IMR-90 (cell line): Measurements from ENCODE around the gene KPNA5. TPM values are rescaled to one million over a fixed set of nuclear protein-coding genes. Genes with fewer than 3 reads are reported as not detected.

ENCODE experiments used
- ATAC-seq: fragments of 200-7000 bp; cut with Tn5 transposase; 2 replicates; pipeline ENCODE4 v1.9.1; 2020; ENCODE audit warnings: low read depth, mild to moderate bottlenecking, moderate library complexity
- BruUV-seq: library from RNA; stranded (reverse); fragments of 400-500 nt; replicated peaks from 2 replicates; lab custom pipeline; 2021; lab: Mats Ljungman, UMichigan
- CTCF ChIA-PET: fragments of 300-600 bp; formaldehyde crosslinking; extraction: SDS; loops from one replicate; lab custom pipeline; 2021; ENCODE audit warnings: antibody characterized with exemption; lab: Yijun Ruan, JAX
- POLR2A ChIA-PET: fragments of 300-600 bp; sonication (Branson Sonifier 250); formaldehyde crosslinking; loops from one replicate; lab custom pipeline; 2022; ENCODE audit warnings: antibody characterized with exemption; ENCODE audit not compliant: unreplicated experiment; lab: Charles Lee
- DNase-seq: peaks from one replicate; pipeline ENCODE4 v3.0.0; 2013
- H2AFZ ChIP-seq: replicated peaks from 2 replicates; pipeline ENCODE3; 2013; ENCODE audit warnings: low read length, mild to moderate bottlenecking; ENCODE audit not compliant: poor library complexity
- H2AK5ac ChIP-seq: 2 replicates; pipeline ENCODE4 v1.6.1; 2013; ENCODE audit warnings: low read depth, low read length, inconsistent platforms
- H2AK9ac ChIP-seq: replicated peaks from 2 replicates; pipeline ENCODE3; 2013; ENCODE audit warnings: mild to moderate bottlenecking, low read depth, low read length, moderate library complexity; ENCODE audit not compliant: poor library complexity
- H2BK120ac ChIP-seq: 2 replicates; pipeline ENCODE4 v1.6.1; 2013; ENCODE audit warnings: low read depth, low read length, inconsistent platforms
- H2BK15ac ChIP-seq: 3 replicates; pipeline ENCODE4 v1.6.1; 2013; ENCODE audit warnings: low read depth, low read length, inconsistent platforms
- H2BK20ac ChIP-seq: 2 replicates; pipeline ENCODE4 v1.6.1; 2013; ENCODE audit warnings: low read depth, mild to moderate bottlenecking, inconsistent platforms, low read length, moderate library complexity
- H2BK5ac ChIP-seq: 2 replicates; pipeline ENCODE4 v1.6.1; 2013; ENCODE audit warnings: mild to moderate bottlenecking, low read depth, low read length, inconsistent platforms; ENCODE audit not compliant: poor library complexity, severe bottlenecking
- H3K14ac ChIP-seq: replicated peaks from 2 replicates; pipeline ENCODE4 v1.6.1; 2013; ENCODE audit warnings: low read depth, low read length, inconsistent platforms
- H3K18ac ChIP-seq: 2 replicates; pipeline ENCODE4 v1.6.1; 2013; ENCODE audit warnings: low read depth, low read length, control low read depth
- H3K23ac ChIP-seq: 2 replicates; pipeline ENCODE4 v1.6.1; 2013; ENCODE audit warnings: low read depth, low read length, inconsistent platforms
- H3K27ac ChIP-seq: 2 replicates; pipeline ENCODE4 v1.5.1; 2013; ENCODE audit warnings: mild to moderate bottlenecking, control low read depth, low read length; ENCODE audit not compliant: insufficient read depth
- H3K27me3 ChIP-seq: 2 replicates; pipeline ENCODE4 v1.6.1; 2013; ENCODE audit warnings: low read length; ENCODE audit not compliant: control insufficient read depth, insufficient read depth
- H3K36me3 ChIP-seq: 2 replicates; pipeline ENCODE4 v1.6.1; 2013; ENCODE audit warnings: low read length, mixed read lengths; ENCODE audit not compliant: control insufficient read depth, insufficient read depth
- H3K4ac ChIP-seq: 2 replicates; pipeline ENCODE4 v1.6.1; 2013; ENCODE audit warnings: low read depth, low read length, inconsistent platforms
- H3K4me1 ChIP-seq: 2 replicates; pipeline ENCODE4 v1.6.1; 2013; ENCODE audit warnings: low read length, mixed read lengths; ENCODE audit not compliant: control insufficient read depth, insufficient read depth
- H3K4me2 ChIP-seq: 2 replicates; pipeline ENCODE4 v1.6.1; 2013; ENCODE audit warnings: low read depth, mild to moderate bottlenecking, control low read depth, low read length, moderate library complexity
- H3K4me3 ChIP-seq: 2 replicates; pipeline ENCODE4 v1.5.1; 2013; ENCODE audit warnings: low read depth, mild to moderate bottlenecking, control low read depth, low read length, moderate library complexity; ENCODE audit not compliant: insufficient read depth
- H3K56ac ChIP-seq: 2 replicates; pipeline ENCODE4 v1.6.1; 2013; ENCODE audit warnings: low read length, inconsistent platforms; ENCODE audit not compliant: insufficient read depth; ENCODE audit errors: extremely low read depth
- H3K79me1 ChIP-seq, 2 experiments: 2 replicates each; pipeline ENCODE4 v1.6.1; 2013; ENCODE audit warnings: low read length in 2 of 2, inconsistent platforms in 1 of 2, low read depth in 1 of 2
- H3K9ac ChIP-seq: 2 replicates; pipeline ENCODE4 v1.6.1; 2013; ENCODE audit warnings: low read depth, low read length, control low read depth
- H3K9me1 ChIP-seq: 2 replicates; pipeline ENCODE4 v1.6.1; 2013; ENCODE audit warnings: low read length, inconsistent platforms; ENCODE audit not compliant: insufficient read depth
- H3K9me3 ChIP-seq: 2 replicates; pipeline ENCODE4 v1.6.1; 2013; ENCODE audit warnings: low read length; ENCODE audit not compliant: control insufficient read depth, insufficient read depth
- H4K20me1 ChIP-seq: 2 replicates; pipeline ENCODE4 v1.6.1; 2013; ENCODE audit warnings: low read length, inconsistent platforms; ENCODE audit not compliant: insufficient read depth
- H4K5ac ChIP-seq: 2 replicates; pipeline ENCODE4 v1.6.1; 2013; ENCODE audit warnings: mild to moderate bottlenecking, low read depth, low read length, control low read depth
- H4K8ac ChIP-seq, 2 experiments: 2 replicates each; pipeline ENCODE4 v1.6.1; 2013; ENCODE audit warnings: low read depth in 2 of 2, low read length in 2 of 2, control low read depth in 1 of 2, inconsistent platforms in 1 of 2
- H4K91ac ChIP-seq: 2 replicates; pipeline ENCODE4 v1.6.1; 2013; ENCODE audit warnings: low read depth, low read length, inconsistent platforms; ENCODE audit not compliant: insufficient read depth
- CEBPB ChIP-seq: IDR thresholded peaks from 2 replicates; pipeline ENCODE4 v1.6.1; 2012; ENCODE audit warnings: low read depth, low read length, improper control_type of control experiment
- CHD1 ChIP-seq: IDR thresholded peaks from 2 replicates; pipeline ENCODE4 v1.6.1; 2012; ENCODE audit warnings: low read depth, low read length, improper control_type of control experiment
- FOS ChIP-seq: fragments of 150-350 bp; IDR thresholded peaks from 2 replicates; pipeline ENCODE4 v1.6.1; 2016; ENCODE audit warnings: low read depth, low read length
- MAZ ChIP-seq: IDR thresholded peaks from 2 replicates; pipeline ENCODE4 v1.6.1; 2012; ENCODE audit warnings: low read depth, mild to moderate bottlenecking, low read length, improper control_type of control experiment, moderate library complexity, borderline replicate concordance
- MXI1 ChIP-seq: IDR thresholded peaks from 2 replicates; pipeline ENCODE4 v1.6.1; 2012; ENCODE audit warnings: low read depth, mild to moderate bottlenecking, low read length, moderate library complexity, borderline replicate concordance
- NFE2L2 ChIP-seq: fragments of 150-350 bp; IDR thresholded peaks from 2 replicates; pipeline ENCODE4 v1.6.1; 2016; ENCODE audit warnings: low read depth, mild to moderate bottlenecking, low read length
- RAD21 ChIP-seq: IDR thresholded peaks from 2 replicates; pipeline ENCODE4 v1.6.1; 2012; ENCODE audit warnings: low read length, improper control_type of control experiment
- RFX5 ChIP-seq: IDR thresholded peaks from 2 replicates; pipeline ENCODE4 v1.8.0; 2012; ENCODE audit warnings: low read depth, mild to moderate bottlenecking, low read length, moderate library complexity
- SMC3 ChIP-seq: fragments of 150-350 bp; IDR thresholded peaks from 2 replicates; pipeline ENCODE4 v1.6.1; 2016; ENCODE audit warnings: low read depth, mild to moderate bottlenecking, antibody characterized with exemption, low read length, moderate library complexity
- WGBS, 2 experiments: methylation state at CpG; one replicate each; pipeline versions ENCODE4 v1.1.5 to v1.1.7; 2013; ENCODE audit warnings: missing lambda C conversion rate in 2 of 2; ENCODE audit not compliant: insufficient read length in 1 of 2; ENCODE audit errors: extremely low coverage in 2 of 2; 5-methylcytosine and 5-hydroxymethylcytosine counted together
- dilution Hi-C: fragments of 300-500 bp; cut with HindIII; formaldehyde crosslinking; loops from one replicate; pipeline ENCODE4 v1.14.3; 2018; ENCODE audit warnings: low sequenced_read_pairs; ENCODE audit not compliant: unreplicated experiment
- in situ Hi-C: fragments of 300-500 bp; cut with MboI; formaldehyde crosslinking; loops from 3 replicates; pipeline ENCODE4 v1.14.3; 2019; ENCODE audit warnings: low sequenced_read_pairs, inconsistent platforms, mixed read lengths
- intact Hi-C: fragments of 100-400 bp; cut with micrococcal nuclease; formaldehyde crosslinking; loops from 2 replicates; pipeline ENCODE4 v1.10.0; 2022
- polyA plus RNA-seq, 3 experiments: library from polyadenylated mRNA; depleted of rRNA; stranded (reverse); fragments of >200 nt; gene quantifications; 2 replicates each; pipeline ENCODE4 v1.2.3, GENCODE V29; 2012; ENCODE audit warnings: low replicate concordance in 1 of 3
- total RNA-seq: library from RNA; depleted of rRNA; stranded (reverse); fragments of >200 nt; gene quantifications from 2 replicates; pipeline ENCODE4 v1.2.3, GENCODE V29; 2012
- TF ChIP-seq, protein P1 (sequence below): conservative IDR thresholded peaks from 2 replicates; pipeline ENCODE4 v1.5.1; 2012; ENCODE audit warnings: mild to moderate bottlenecking, low read depth, low read length, improper control_type of control experiment

KPNA5 gene
- total and polyA plus RNA-seq, 2 of the 4 experiments (the other 2 are of a cell fraction): 2.2 to 5.9 TPM

DNA sequence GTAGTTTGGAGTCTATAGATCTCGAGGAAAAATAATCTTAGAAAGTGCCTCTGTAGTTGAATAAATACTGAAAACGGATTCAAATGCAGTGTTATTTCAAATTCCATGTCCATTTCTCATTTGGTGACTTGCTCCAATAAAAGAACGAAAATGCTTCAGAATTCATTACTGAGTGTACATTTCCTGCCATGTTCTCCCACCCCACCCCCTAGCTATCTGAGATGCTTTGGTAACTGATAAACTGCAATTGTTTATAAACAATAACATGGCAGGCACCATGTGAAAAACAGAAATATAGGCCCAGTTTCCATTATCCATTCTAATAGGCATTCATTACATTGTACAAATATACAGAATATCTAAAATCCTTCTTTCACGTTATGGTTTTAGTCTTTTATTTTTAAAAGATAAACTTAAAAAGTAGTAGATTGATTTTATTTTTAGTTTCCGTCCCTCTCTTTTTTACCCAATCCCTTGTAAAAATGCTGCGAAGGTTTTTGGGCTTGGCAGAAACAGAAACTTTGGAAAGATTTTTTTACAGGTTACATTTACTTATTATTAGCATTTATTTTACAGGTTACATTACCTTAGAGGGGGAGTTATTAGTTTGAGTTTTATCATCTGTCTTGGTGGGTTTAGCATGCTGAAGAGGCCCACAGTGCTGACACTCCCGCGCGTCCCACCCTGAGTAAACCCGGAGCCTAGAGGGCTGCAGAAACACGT lies 83.1 kb downstream of the KPNA5 start:
- Histone ChIP-seq H2AK5ac (no peak overlapping the region), H2BK120ac (no peak overlapping the region), H3K18ac (no peak overlapping the region), H4K8ac (peak overlapping the region in 1 of 2 experiments; percentile 70; a peak in 2 of 4 replicates), H2BK5ac (no peak overlapping the region), H2AK9ac (no peak overlapping the region), H3K27me3 (peaks cover 12% of the 10 kb centered on the region), H3K9ac (no peak overlapping the region), H3K4me3 (peak overlapping the region; percentile 47), H3K23ac (no peak overlapping the region), H3K56ac (no peak overlapping the region), H4K91ac (no peak overlapping the region), H3K4me1 (no peaks in the 10 kb centered on the region), H4K20me1 (no peaks in the 10 kb centered on the region), H3K27ac (no peak overlapping the region), H3K9me1 (no peaks in the 10 kb centered on the region), H3K79me1 (no peaks in the 10 kb centered on the region), H3K36me3 (no peaks in the 10 kb centered on the region), H3K4ac (no peak overlapping the region), H3K14ac (no peak overlapping the region), H2BK15ac (no peak overlapping the region), H2AFZ (peak overlapping the region; percentile 94), H2BK20ac (no peak overlapping the region), H3K4me2 (peak overlapping the region; percentile 88; the same call in 1 of the 2 replicates), H4K5ac (no peak overlapping the region), H3K9me3 (no peaks in the 10 kb centered on the region)
- dilution Hi-C loops: no loop called here
- ATAC-seq (peak; percentile 44), DNase-seq (peak; percentile 38)
- intact Hi-C loops: no loop called here
- ChIA-PET POLR2A (no interaction called here), CTCF (no interaction called here)
- WGBS, 2 experiments: no CpG with 5 or more reads among the region's 11 CpGs
- in situ Hi-C loops: no loop called here
- TF ChIP-seq CEBPB (no peak), MXI1 (no peak), CHD1 (no peak), RFX5 (no peak), FOS (no peak), NFE2L2 (no peak), MAZ (no peak), SMC3 (no peak), RAD21 (no peak)
- TF ChIP-seq, protein P1, sequence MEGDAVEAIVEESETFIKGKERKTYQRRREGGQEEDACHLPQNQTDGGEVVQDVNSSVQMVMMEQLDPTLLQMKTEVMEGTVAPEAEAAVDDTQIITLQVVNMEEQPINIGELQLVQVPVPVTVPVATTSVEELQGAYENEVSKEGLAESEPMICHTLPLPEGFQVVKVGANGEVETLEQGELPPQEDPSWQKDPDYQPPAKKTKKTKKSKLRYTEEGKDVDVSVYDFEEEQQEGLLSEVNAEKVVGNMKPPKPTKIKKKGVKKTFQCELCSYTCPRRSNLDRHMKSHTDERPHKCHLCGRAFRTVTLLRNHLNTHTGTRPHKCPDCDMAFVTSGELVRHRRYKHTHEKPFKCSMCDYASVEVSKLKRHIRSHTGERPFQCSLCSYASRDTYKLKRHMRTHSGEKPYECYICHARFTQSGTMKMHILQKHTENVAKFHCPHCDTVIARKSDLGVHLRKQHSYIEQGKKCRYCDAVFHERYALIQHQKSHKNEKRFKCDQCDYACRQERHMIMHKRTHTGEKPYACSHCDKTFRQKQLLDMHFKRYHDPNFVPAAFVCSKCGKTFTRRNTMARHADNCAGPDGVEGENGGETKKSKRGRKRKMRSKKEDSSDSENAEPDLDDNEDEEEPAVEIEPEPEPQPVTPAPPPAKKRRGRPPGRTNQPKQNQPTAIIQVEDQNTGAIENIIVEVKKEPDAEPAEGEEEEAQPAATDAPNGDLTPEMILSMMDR: no peak
- BruUV-seq: no TSS peak
